AG10803 (cell line): Measurements from ENCODE around the gene HS3ST3A1.

ENCODE experiments used
- DNase-seq: peaks from one replicate; pipeline ENCODE4 v3.0.0; 2010; ENCODE audit warnings: low read depth
- H3K4me3 ChIP-seq: 2 replicates; pipeline ENCODE4 v1.5.1; 2011; ENCODE audit warnings: mild to moderate bottlenecking, low read length, control low read depth
- TF ChIP-seq, protein P1 (sequence below): conservative IDR thresholded peaks from 2 replicates; pipeline ENCODE4 v1.5.1; 2011; ENCODE audit warnings: mild to moderate bottlenecking, low read length, control low read depth, inconsistent platforms

HS3ST3A1 gene

GRCh38 chr17:13584701-13585080 is 17.0 kb downstream of the HS3ST3A1 start:
- DNase-seq = peak; percentile 46
- no peak overlapping the region for H3K4me3 ChIP-seq
- TF ChIP-seq, protein P1, sequence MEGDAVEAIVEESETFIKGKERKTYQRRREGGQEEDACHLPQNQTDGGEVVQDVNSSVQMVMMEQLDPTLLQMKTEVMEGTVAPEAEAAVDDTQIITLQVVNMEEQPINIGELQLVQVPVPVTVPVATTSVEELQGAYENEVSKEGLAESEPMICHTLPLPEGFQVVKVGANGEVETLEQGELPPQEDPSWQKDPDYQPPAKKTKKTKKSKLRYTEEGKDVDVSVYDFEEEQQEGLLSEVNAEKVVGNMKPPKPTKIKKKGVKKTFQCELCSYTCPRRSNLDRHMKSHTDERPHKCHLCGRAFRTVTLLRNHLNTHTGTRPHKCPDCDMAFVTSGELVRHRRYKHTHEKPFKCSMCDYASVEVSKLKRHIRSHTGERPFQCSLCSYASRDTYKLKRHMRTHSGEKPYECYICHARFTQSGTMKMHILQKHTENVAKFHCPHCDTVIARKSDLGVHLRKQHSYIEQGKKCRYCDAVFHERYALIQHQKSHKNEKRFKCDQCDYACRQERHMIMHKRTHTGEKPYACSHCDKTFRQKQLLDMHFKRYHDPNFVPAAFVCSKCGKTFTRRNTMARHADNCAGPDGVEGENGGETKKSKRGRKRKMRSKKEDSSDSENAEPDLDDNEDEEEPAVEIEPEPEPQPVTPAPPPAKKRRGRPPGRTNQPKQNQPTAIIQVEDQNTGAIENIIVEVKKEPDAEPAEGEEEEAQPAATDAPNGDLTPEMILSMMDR = no peak

- TF ChIP-seq, protein P1 = no peak
- no peak overlapping the region for H3K4me3 ChIP-seq
- DNase-seq = peak; percentile 68
These were observed 17.6 kb downstream of the HS3ST3A1 start for GRCh38 chr17:13583996-13584700.

DNA sequence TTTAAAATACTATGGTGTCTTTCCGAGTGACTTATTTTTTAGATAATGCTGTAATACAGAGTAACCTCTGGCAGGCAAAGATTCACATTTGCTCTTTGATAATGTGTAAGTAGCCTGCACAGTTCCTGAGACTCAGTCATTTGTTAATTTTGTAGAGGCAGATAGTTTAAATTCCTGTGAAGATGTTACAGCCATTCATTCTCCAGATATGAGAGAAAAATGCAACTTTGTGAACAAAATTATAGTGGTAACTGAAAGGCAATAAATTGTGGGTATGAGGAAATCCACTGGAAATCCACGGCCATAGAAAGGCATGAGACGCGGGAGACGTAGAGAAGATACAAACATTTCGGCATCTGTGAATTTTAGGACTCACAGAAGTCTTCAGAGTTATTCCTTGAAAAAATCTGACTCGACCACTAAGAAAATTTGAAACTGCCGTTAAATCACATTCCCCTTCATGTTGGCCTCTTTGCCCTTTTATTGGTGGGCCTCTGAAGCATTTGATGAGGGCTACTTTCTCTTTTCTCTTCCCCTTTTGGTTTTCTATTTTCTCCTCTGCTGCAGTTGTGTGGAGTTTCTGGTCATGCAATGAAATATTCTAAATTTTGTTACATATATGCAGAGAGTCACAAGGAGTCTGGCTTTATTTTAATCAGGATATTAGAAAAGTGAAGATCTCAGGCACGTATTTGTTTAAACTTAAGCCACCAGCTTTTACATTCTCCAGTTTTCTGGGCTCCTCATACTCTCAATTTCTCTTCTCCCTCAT is 18.8 kb downstream of the HS3ST3A1 start:
- peak; percentile 92 for DNase-seq
- TF ChIP-seq, protein P1 = no peak

GRCh38 chr17:13581925-13582324 is 19.8 kb downstream of the HS3ST3A1 start:
- DNase-seq = no peak
- TF ChIP-seq, protein P1 = no peak
- no peak overlapping the region for H3K4me3 ChIP-seq

More for the DNA sequence above, 18.8 kb downstream of the HS3ST3A1 start:
- no peak overlapping the region for H3K4me3 ChIP-seq

DNA sequence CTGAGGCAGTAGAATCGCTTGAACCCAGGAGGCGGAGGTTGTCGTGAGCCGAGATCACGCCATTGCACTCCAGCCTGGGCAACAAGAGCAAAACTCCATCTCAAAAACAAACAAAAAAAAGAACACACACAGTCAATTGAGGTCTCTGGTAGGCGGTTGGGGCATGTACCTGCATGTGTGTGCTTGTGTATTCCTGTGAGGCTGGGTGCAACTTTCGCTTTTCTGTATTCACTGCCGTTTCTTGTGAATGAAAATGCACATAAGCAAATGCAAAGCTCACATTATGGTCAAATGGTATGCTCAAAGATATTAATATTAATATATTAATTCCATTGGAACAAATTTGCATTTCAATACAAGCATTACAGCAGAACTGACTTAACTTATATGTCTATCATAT is 20.9 kb downstream of the HS3ST3A1 start:
- H3K4me3 ChIP-seq = no peak overlapping the region
- TF ChIP-seq, protein P1 = no peak
- DNase-seq = no peak

DNA sequence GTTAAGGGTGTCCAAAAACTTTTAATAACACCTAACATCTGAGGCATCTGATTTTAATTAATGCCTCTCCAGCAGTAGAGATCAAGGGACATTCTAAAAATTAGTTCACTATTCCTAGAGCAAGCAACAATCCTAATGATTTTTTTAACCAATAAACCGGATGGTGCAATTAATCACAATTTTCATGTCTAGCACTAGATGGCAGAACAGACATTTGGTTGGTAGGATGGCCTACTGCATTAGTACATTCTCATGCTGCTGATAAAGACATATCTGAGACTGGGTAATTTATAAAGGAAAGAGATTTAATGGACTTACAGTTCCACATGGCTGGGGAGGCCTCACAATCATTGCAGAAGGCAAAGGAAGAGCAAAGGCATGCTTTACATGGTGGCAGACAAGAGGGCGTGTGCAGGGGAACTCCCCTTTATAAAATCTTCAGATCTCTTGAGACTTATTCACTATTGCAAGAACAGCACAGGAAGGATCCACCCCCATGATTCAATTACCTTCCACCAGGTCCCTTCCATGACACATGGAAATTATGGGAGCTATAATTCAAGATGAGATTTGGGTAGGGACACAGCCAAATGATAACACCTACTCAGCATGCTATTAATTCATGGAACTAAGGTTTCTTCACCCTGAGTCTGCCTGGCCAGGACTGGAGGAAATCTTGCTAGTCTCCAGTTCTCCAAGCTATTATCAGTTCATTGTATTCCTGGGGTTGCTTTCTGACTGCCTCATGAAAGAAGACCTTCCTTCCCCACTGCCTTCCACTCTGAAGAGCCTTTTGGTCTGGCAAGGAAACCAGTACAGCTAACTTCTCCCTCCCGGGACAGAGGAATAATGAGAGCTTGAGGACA is 24.8 kb downstream of the HS3ST3A1 start:
- no peak for DNase-seq

More for the DNA sequence above, 24.8 kb downstream of the HS3ST3A1 start:
- no peak overlapping the region for H3K4me3 ChIP-seq
- TF ChIP-seq, protein P1 = 0 out of 2 replicates have a peak, but pooled peaks have one; percentile 6
